H1 (cell line): ENCODE data around the gene IFNAR2.
"Not testable (repeated sequence)": the region's sequence is repeated elsewhere in the genome, so short reads cannot be mapped to it uniquely, and the experiment has no call there.

Source experiments
- ATF2 ChIP-seq: IDR thresholded peaks from 2 replicates; pipeline ENCODE4 v1.6.1; 2012; ENCODE audit warnings: low read length, inconsistent platforms
- CTCF ChIP-seq, 3 experiments: IDR thresholded peaks; 1 replicate in 2 of 3; 2 replicates in 1 of 3; pipeline versions ENCODE4 v1.5.1 to v1.6.1; 2011; ENCODE audit warnings: low read length in 3 of 3, mild to moderate bottlenecking in 3 of 3, inconsistent platforms in 2 of 3, low read depth in 1 of 3, moderate library complexity in 1 of 3; ENCODE audit not compliant: insufficient read depth in 1 of 3; ENCODE audit errors: control extremely low read depth in 1 of 3
- EP300 ChIP-seq, 2 experiments: IDR thresholded peaks; 1 replicate in 1 of 2; 2 replicates in 1 of 2; pipeline ENCODE4 v1.6.1; 2011 to 2012; ENCODE audit warnings: low read depth in 2 of 2, low read length in 2 of 2, mild to moderate bottlenecking in 2 of 2, borderline replicate concordance in 1 of 2, inconsistent platforms in 1 of 2, moderate library complexity in 1 of 2
- EZH2 ChIP-seq: fragments of 200-600 bp; sonication (generic); IDR thresholded peaks from 2 replicates; pipeline ENCODE4 v1.7.1; 2012; ENCODE audit warnings: low read depth, mild to moderate bottlenecking, moderate library complexity, low read length, inconsistent platforms; ENCODE audit not compliant: severe bottlenecking
- JUND ChIP-seq: IDR thresholded peaks from 2 replicates; pipeline ENCODE4 v1.6.1; 2011; ENCODE audit warnings: mild to moderate bottlenecking, improper control_type of control experiment, low read length
- POLR2A ChIP-seq, 2 experiments: IDR thresholded peaks; 1 replicate in 1 of 2; 2 replicates in 1 of 2; pipeline ENCODE4 v1.6.1; 2011; ENCODE audit warnings: low read depth in 2 of 2, low read length in 2 of 2, mild to moderate bottlenecking in 2 of 2; ENCODE audit errors: control extremely low read depth in 1 of 2
- SAP30 ChIP-seq: fragments of 300-600 bp; sonication (generic); IDR thresholded peaks from 2 replicates; pipeline ENCODE4 v1.7.1; 2012; ENCODE audit warnings: low read length, moderate library complexity, mild to moderate bottlenecking, inconsistent platforms; ENCODE audit not compliant: insufficient read depth, insufficient replicate concordance
- SIN3A ChIP-seq, 2 experiments: IDR thresholded peaks in 1 of 2; conservative IDR thresholded peaks in 1 of 2; 2 replicates each; pipeline ENCODE4 v1.6.1; 2011 to 2012; ENCODE audit warnings: low read length in 2 of 2, improper control_type of control experiment in 1 of 2, low read depth in 1 of 2, mild to moderate bottlenecking in 1 of 2

GRCh38 chr21:33253382-33253781, 23.6 kb downstream of the IFNAR2 start:
- TF ChIP-seq CTCF (IDR thresholded peaks at IDR 0.05; ENCODE audit: control extremely low read depth in 1 of 3, insufficient read depth in 1 of 3, low read depth in 1 of 3, low read length in 3 of 3); EZH2; POLR2A (IDR thresholded peaks at IDR 0.05; ENCODE audit: control extremely low read depth in 1 of 2, low read depth in 2 of 2, low read length in 2 of 2); ATF2; JUND; SIN3A (conservative IDR thresholded peaks at IDR 0.05 in 1 of 2, IDR thresholded peaks at IDR 0.05 in 1 of 2; ENCODE audit: low read depth in 1 of 2, low read length in 2 of 2); SAP30; EP300 (IDR thresholded peaks at IDR 0.05; ENCODE audit: borderline replicate concordance in 1 of 2, low read depth in 2 of 2, low read length in 2 of 2): not testable (repeated sequence)
